Activated T-cell treated with anti-CD3 and anti-CD28 coated beads for 24 hours (primary cell): Measurements from ENCODE around the gene TPSB2.
A peak's percentile ranks its signal among the peaks of the same experiment; 100 is the strongest.
"Not testable (repeated sequence)": the region's sequence is repeated elsewhere in the genome, so short reads cannot be mapped to it uniquely, and the experiment has no call there.

Experiments
- DNase-seq: peaks from one replicate; pipeline ENCODE4 v3.0.0-alpha.2; 2020; ENCODE audit warnings: low read depth

TPSB2 gene

DNA sequence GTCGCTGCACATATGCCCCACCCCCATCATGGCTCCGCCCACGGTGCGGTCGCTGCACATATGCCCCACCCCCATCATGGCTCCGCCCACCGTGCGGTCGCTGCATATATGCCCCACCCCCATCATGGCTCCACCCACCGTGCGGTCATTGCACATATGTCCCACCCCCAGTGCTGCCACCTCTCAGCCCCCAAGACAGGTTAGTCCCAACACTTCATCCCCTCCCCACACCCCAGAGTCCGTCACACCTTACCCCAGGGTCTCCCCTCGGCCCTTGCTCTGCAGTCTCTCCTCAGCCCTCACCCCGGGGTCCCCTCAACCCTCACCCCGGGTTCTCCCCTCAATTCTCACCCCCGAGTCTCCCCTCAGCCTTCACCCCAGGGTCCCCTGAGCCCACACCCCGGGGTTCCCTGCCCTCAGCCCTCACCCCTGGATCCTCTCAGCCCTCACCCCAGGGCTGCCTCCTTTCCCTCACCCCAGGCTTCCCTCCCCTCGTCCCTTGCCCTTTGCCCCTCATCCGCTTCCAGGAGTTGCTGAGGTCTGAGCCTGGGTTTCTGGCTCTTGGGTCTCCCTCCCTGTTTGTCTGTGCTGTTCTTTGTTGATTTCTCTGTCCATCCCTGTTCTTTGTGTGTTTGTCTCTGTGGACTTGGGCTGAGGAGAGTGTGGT is 30.5 kb downstream of the TPSB2 start:
- no peak for DNase-seq

DNA sequence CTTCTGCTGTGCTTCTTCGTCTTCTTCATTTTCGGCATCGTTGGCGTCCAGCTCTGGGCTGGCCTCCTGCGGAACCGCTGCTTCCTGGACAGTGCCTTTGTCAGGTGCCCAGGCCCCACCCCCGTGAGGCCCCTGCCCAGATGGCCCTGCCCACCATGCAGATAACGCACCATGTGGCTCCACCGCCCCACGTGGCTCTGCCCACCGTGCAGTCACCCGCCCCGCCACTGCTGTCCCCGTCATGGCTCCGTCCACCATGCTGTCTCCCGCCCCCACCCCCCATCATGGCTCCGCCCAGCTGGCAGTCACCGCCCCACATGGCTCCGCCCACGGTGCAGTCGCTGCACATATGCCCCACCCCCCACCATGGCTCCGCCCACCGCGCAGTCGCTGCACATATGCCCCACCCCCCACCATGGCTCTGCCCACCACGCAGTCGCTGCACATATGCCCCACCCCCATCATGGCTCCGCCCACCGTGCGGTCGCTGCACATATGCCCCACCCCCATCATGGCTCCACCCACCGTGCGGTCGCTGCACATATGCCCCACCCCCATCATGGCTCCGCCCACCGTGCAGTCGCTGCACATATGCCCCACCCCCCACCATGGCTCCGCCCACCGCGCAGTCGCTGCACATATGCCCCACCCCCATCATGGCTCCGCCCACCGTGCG is 31.2 kb downstream of the TPSB2 start:
- DNase-seq: not testable (repeated sequence)

DNA sequence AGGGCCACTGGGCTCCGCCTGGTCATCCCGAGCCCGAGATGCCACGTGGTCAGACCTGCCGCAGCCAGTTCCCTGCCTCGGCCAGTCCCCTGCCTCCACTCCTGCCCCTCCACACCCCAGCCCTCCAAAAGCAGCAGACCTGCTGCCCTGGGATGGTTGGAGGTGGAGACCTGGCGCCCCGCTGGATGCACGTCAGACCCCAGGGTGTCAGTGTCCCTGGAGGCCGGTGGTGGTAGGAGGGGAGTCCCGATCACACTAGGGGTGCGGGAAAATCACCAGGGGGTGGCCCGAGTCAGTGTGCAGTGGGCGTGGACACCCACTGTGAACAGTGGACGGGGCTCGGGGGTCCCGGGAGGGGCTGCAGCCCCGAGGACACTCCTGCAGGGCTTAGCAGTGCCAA is 31.8 kb downstream of the TPSB2 start:
- no peak for DNase-seq

DNA sequence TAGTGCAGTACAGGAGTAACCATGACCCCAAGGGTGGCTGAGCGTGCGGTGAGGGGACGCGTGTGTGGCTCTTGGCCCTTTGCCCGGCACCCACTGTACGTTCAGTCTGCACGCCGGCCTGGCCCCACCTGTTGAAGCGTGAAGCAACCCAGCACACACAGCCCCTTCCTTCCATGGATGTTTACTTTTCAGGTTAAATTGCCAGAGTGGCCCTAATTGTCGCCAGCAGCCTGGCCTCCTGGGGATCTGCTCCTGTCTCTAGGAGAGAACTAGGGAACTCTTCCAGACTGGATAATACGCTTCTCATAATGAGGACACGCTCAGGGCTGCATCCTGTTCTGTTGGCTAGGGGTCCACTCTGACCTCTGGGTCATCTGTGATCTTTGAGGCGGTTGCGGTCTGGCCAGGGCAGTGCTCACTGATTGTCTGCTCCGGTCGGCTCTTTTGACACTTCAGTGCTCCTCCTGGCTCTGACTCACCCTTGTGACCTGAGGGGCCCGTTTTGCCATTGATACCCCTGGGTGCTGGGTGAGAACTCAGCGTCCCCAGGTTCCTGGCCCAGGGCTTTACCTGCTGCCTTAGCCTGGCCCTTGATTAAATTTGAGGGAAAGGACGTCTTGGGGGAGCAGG is 32.6 kb downstream of the TPSB2 start:
- no peak for DNase-seq

DNA sequence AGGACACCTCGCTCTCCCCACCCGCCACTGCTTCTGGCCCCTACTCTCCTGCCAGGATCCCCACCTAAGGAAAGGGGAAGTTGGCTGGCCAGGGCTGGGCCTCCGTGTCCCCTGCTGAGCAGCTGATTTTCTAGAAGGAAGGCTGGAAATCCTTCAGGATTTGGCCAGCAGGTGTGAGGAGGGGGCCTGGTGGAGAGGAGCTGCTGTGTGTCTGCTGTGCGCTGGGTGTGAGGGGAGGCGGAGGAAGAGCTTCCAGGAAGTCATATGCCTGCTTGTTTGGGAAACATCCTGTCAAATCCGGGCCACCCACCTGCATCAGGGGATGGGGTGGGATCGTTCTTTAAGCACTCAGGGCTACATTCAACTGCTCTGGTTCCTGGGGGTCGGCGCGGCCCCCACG is 33.5 kb downstream of the TPSB2 start:
- DNase-seq: no peak

DNA sequence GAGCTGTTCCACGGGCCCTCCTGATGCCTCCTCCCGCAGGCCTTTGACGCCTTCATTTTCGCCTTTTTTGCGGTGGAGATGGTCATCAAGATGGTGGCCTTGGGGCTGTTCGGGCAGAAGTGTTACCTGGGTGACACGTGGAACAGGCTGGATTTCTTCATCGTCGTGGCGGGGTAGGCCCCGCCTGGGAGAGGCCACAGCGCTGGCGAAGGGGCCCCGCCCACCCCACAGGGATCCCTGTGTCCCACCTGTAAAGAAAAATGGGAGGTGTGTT is 34.7 kb downstream of the TPSB2 start:
- no peak for DNase-seq

DNA sequence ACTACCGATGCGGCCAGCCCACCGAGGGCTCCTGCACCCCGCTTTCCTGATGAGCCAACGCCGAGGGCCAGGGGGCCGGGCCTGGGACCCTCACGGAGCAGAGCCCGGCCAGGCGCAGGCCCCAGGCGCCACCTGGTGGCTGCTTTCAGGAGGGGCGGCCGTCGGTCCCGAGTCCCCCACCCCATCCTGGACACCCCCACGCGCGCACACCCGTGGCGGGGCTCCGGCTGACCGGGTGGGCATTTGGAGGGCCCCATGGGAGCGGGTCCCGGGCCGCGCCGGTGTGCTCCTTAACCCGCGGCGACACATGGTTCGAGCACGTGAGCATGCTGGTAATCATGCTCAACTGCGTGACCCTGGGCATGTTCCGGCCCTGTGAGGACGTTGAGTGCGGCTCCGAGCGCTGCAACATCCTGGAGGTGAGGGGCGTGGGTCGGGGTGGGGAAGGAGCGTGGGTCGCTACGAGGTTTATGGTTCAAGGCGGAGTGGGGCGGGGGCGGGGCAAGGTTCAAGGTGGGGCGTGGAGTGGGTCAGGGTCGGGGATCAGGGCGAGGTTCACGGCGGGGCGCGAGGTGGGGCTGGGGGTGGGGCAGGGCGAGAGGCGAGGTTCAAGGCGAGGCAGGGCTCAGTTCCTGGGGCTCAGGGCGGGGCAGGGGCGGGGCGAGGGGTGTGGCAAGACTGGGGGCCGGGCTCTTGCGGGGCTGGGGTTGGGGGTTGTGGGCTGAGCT is 35.2 kb downstream of the TPSB2 start:
- DNase-seq: peak; percentile 4

DNA sequence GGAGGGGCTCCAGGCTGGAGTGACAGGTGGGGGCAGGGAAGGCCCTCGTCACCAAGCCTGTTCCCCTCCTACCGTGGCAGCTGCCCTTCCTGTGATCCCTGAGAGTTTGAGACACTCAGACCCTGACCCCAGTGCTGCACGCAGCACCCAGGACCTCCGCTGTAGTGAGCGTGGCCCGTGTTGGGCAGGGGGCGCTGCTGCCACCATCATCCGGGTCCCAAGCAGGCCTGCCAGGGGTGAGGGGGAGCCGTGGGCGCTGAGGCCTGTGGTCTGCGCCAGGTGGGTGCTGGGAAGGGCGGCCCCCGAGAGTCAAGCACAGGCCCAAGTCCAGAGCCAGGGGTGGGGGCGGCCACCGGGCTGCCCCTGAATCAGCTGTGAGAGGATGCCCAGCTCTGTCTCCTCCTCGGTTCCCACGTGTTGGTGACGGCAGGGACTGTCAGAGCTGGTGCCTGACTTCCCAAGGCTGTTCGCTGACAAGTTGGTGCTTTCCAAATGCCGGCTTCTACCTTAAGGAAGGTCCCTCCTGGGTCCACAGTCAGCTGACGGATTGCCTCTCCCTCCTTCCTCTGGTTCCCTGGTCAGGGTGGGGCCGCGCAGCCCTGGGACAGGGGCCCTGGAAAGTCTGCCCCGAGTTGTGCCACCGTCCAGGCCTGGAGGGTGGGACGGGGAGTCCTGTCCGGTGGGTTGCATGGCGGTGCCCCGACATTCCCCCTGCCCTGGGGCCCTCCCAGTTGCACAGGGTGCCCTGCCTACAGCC is 36.0 kb downstream of the TPSB2 start:
- DNase-seq: no peak

DNA sequence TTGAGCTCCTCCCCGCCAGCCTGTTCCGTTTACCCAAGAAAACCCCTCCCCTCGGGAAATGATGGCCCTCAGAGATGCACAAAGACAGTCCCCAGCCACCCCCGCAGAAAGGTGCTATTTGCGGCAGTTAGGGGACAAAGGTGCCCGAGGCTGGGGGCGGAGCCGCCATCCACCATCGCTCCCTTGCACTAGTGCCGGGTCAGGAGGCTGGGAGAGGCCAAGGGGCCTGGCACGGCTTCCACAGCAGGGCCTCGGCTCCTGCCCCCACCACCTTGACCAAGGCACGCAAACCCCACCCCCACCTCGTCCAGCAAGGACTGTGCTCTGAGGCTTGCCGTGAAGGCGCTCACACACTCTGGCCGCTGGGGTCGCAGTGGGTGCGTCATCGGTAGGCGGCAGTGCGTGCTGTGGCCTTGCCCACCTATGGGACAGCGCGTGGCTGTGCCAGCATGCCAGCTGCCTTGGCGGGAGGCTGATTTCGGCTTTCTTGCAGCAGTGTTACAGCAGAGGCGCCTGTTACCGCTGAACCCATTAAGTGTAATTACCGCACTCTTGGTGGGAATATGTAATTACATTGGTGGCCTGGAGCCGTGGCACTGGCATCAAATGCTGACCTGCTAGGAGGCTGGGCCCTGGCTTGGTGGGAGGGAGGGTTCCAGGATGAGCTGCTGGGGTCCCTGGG is 36.7 kb downstream of the TPSB2 start:
- no peak for DNase-seq

DNA sequence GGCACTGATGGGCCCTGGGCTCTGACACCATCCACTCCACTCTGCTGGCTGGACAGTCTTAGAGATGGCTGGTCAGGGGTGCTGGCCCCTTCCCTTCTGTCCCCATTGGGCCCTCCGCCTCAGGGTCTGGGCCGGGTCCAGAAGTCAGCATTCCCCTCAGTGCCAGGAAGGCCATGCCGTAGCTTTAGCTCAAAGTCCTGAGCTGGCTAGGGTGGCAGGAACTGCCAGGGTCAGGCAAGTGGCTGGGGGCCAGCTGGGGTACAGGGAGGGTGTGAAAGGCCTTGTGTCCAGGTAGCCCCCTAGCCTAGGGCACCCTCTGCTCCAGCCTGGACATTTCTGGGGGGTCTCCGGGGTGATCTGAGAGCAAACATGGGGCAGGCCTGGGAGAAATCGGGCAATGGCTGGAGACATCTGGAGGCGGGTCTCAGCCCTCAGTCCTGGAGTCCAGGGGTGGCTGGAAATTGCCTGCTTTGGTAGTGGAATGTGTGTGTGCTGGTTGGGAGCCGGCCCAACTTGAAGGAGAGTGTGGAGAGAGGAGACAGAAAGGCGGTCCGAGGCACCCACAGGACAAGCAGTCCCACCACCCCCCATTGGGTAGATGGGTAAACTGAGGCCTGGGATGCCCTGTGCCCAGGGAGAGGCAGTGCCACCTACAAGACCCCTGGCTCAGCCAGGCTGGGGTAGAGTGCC is 37.5 kb downstream of the TPSB2 start:
- DNase-seq: no peak

DNA sequence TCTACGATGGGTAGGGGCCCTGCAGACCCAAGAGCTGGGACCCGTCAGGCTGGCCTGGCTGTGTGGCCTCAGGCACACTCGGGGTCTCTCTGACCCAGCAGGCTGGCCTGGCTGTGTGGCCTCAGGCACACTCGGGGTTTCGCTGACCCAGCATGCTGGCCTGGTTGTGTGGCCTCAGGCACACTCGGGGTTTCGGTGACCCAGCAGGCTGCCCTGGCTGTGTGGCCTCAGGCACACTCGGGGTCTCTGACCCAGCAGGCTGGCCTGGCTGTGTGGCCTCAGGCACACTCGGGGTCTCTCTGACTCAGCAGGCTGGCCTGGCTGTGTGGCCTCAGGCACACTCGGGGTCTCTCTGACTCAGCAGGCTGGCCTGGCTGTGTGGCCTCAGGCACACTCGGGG is 39.2 kb downstream of the TPSB2 start:
- DNase-seq: not testable (repeated sequence)

DNA sequence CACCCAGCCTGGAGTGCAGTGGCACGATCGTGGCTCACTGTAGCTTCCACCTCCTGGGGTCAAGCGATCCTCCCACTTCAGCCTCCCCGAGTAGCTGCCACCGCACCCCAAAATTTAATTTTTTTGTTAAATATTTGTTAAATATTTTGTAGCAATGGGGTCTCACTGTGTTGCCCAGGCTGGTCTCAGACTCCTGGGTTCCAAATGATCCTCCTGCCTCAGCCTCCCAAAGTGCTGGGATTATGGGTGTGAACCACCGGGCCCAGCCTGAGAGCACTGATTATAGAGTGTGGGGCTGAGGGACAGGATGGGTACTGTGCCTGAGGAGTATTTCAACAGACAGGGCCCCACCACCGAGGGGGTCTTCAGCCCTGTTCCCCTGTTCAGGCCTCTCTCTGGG is 40.5 kb downstream of the TPSB2 start:
- no peak for DNase-seq

DNA sequence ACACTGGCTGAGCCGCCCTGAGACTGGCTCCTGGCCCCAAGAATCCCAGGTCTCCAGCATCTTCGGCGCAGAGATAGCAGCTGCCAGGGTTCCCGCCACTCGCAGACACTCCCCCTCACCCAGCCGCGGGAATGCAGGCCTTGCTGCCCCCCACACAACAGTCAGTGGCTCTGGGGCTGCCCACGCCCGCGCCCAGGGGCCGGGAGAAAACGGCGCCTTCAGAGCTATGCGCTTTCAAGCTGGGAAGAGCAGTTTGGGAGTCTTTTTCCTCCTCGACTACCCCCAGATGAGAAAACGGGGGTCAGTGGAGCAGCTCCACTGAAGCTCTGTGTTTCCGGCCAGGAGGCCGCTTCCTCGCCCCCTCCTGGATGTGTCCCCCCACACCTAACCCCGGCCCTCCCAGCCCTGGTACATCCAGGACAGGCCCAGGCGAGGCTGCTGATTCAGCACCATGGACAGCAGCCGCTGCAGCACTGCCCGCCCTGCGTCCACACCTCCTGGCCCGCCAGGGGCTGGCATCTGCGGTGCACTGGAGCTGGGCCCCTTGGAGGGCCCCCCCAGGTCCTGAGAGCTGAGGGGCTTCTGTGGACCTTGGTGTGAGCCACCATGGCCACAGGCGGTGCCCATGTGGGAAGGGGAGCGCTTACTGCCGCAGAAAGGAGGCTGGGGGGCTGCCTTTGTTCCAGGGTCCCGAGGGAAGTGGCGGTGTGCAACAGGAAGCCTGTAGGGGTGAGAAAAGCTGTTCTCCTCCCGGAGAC is 41.4 kb downstream of the TPSB2 start:
- peak; percentile 8 for DNase-seq

DNA sequence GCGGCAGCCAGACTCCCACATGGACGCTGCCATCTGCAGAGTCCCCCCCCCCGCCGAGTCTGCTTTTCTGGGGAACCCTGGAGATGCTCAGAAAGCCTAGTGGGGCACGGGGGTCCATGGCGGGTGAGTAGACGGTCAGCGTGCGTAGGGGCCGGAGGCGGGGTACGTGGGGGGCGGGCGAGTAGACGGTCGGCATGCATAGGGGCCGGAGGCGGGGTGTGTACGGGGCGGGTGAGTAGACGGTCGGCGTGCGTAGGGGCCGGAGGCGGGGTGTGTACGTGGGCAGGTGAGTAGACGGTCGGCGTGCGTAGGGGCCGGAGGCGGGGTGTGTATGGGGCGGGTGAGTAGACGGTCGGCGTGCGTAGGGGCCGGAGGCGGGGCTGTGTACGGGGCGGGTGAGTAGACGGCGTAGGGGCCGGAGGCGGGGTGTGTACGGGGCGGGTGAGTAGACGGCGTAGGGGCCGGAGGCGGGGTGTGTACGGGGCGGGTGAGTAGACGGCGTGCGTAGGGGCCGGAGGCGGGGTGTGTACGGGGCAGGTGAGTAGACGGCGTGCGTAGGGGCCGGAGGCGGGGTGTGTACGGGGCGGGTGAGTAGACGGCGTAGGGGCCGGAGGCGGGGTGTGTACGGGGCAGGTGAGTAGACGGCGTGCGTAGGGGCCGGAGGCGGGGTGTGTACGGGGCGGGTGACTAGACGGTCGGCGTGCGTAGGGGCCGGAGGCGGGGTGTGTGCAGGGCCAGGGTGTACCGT is 44.4 kb downstream of the TPSB2 start:
- not testable (repeated sequence) for DNase-seq

DNA sequence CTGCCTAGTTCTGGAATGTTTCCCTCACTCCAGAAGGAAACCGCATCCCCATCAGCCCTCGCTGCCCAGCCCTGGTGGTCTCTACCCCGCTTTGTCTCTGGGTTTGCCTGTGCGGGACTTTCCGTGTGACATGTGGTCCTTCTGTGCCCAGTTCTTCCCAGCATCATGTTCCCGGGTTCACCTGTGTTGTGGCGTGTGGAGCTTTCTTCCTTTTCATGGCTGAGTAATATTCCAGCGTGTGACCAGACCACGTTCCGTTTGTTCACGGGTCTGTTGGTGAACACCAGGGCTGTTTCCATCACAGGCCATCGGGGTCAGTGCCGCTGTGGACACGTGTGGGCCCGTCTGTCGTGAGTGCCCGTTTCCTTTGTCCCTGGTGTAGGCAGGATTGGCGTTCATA is 45.0 kb downstream of the TPSB2 start:
- DNase-seq: no peak

DNA sequence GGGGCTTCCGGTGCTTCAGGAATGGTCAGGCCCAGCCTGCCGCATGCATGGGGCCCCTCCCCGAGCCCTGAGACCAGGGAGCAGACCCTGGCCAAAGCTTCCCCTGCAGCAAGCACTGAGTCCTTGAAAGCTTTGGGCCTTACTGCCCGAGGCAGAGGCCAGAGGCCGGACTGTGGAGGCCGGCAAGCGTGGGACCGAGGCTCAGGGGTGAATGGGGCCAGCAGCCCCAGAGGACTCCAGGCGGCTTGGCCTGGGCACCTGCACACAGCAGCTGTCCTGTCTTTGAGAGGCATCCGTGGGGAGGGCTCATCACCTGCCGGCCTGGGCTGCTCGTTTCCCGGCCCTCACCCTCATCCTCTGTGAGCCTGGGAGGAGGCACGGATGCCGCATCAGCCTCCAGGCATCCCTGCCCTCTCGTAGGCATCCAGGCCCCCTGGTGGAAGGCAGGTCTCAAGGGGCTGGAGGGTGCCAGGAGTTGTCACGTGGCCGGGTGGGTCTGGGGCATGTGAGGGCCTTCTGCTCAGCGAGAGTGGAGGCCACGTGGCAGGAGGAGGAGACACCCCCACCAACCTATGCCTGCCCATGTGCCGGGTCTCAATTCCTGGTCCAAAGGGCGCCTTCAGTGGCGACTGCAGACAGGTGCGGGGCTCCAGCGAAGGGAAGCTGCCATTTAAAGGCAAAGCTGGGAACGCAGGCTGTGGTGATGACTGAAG is 45.7 kb downstream of the TPSB2 start:
- no peak for DNase-seq

DNA sequence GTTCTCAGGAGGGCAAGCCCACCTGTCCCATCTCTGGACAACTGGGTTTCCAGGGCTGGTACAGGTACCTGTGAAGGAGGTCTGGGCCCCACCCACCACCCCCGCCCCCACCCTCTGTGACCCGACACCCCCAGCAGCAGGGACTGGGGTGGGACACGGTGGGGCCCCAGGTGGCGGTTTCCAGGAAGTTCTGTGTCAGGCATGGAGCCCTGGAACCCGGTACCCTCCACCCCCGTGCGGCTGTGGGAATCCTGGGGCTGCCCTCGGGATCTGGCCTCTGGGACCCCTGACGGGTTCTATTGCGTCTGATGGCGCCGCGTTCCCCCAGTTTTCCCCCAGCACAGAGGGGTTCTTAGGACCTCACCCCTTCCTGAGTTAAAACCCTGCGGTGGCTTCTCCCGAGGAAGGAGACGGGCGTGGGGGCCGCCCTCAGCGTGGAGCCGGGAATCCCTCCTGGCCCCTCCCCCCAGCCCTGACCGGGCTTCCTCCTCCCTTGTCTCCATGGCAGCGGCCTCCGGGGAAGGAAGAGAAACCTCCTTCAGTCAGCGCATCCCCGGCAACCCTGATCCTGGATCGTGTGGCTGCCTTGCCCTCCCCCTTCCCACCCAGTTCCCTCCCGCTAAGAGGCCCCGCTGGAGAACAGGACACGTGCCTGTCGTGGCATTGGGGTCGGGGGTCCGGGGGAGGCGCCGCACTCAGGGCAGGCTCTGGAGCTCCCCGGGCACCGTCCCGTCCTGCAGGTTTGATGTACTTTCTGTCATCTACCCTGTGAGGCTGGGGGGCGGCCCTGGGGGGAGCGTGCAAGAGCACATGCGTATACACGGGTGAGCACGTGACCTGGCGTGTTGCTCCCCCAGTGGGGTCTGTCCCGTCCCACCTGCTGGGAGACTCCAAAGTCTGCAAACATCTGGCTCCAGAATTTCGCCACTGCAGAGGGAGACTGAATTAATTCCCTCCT is 46.8 kb downstream of the TPSB2 start:
- DNase-seq: no peak

DNA sequence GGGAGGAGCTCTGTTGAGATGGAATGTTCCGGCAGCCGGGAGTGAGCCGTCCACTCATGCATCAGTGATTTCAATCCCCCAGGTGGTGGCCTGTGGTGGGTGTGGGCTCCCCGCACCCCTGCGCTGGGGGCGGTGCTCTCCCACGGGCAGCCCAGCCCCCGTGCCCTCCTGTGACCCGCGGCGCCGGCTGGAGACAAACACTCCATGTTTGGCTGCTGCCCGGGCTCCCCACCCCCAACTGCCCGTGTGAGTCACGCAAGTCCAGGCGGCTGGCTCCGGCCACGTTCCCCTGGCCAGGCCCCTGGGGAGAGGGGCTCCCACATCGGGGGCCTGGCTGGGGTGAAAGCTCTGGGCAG is 47.7 kb downstream of the TPSB2 start:
- DNase-seq: no peak
